Activated naive CD4-positive, alpha-beta T cell treated with anti-CD3 and anti-CD28 coated beads, Interleukin-2, amount 10 ng/mL, durations not matched to agents 7 days and 5 days (primary cell): ENCODE results near the gene SPEM3.
"Not testable (repeated sequence)": the region's sequence is repeated elsewhere in the genome, so short reads cannot be mapped to it uniquely, and the experiment has no call there.

Experiments used
- CTCF ChIA-PET: fragments of 350-600 bp; sonication (Branson Sonifier 250); formaldehyde crosslinking; loops from one replicate; lab custom pipeline; 2021; ENCODE audit warnings: antibody characterized with exemption; lab: Charles Lee
- DNase-seq: peaks from one replicate; pipeline ENCODE4 v3.0.0-alpha.2; 2020
- H3K27ac Mint-ChIP-seq: one replicate; pipeline ENCODE4 v1.8.0; 2021; ENCODE audit warnings: mild to moderate bottlenecking, moderate library complexity, mixed read lengths
- H3K27me3 Mint-ChIP-seq: one replicate; pipeline ENCODE4 v1.8.0; 2021; ENCODE audit warnings: mild to moderate bottlenecking, mixed read lengths
- H3K36me3 Mint-ChIP-seq: one replicate; pipeline ENCODE4 v1.8.0; 2021; ENCODE audit warnings: mixed read lengths
- H3K4me1 Mint-ChIP-seq: one replicate; pipeline ENCODE4 v1.8.0; 2021; ENCODE audit warnings: mixed read lengths
- H3K4me3 Mint-ChIP-seq: one replicate; pipeline ENCODE4 v1.8.0; 2021; ENCODE audit warnings: mild to moderate bottlenecking, moderate library complexity, mixed read lengths
- H3K9me3 Mint-ChIP-seq: one replicate; pipeline ENCODE4 v1.8.0; 2021; ENCODE audit warnings: mixed read lengths

SPEM3 gene

DNA sequence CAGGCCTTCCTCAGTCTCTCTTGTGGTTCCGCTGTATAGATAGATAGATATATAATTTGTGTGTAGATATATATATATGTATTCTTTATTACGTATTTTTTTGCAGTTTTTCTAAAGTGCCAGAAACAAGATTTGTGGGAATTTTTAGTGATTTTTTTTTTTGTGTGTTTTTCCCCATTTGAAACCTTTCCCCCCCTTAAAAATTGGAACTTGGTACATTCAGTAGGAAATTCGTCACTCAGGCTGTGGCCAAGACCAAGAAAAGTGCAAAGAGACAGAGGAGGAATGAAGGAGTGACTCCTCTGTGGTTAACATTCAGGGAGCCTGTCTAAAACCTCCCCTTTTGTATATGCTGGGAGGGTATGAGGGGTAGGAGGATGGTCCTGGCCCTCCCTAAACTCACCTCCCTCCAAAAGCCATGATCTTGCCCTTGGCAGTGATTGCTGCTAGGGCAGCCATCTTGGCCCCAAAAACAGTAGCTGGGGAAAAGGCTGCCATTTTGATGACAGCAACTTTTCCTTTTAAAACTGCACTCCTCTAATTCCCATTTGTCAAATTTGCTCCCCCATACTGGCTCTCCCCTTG is 31.4 kb downstream of the SPEM3 start:
- H3K36me3 Mint-ChIP-seq = peaks cover 38% of the 10 kb centered on the region
- CTCF ChIA-PET = no interaction called here
- H3K9me3 Mint-ChIP-seq = no peaks in the 10 kb centered on the region
- H3K4me1 Mint-ChIP-seq = peaks cover 25% of the 10 kb centered on the region
- no peak overlapping the region for H3K27ac Mint-ChIP-seq
- no peaks in the 10 kb centered on the region for H3K27me3 Mint-ChIP-seq
- no peak overlapping the region for H3K4me3 Mint-ChIP-seq
- no peak for DNase-seq

GRCh38 chr17:7460850-7461660 is 32.4 kb downstream of the SPEM3 start:
- CTCF ChIA-PET = interaction anchor here (1.5 kb wide), 1 partner anchor 100 kb away, joined by 4 read pairs; the partner anchor contains the start of gene SENP3
- H3K27me3 Mint-ChIP-seq = no peaks in the 10 kb centered on the region
- H3K4me3 Mint-ChIP-seq = no peak overlapping the region
- H3K36me3 Mint-ChIP-seq = peaks cover 36% of the 10 kb centered on the region
- H3K4me1 Mint-ChIP-seq = peaks cover 21% of the 10 kb centered on the region
- no peak for DNase-seq
- H3K27ac Mint-ChIP-seq = no peak overlapping the region
- H3K9me3 Mint-ChIP-seq = no peaks in the 10 kb centered on the region

DNA sequence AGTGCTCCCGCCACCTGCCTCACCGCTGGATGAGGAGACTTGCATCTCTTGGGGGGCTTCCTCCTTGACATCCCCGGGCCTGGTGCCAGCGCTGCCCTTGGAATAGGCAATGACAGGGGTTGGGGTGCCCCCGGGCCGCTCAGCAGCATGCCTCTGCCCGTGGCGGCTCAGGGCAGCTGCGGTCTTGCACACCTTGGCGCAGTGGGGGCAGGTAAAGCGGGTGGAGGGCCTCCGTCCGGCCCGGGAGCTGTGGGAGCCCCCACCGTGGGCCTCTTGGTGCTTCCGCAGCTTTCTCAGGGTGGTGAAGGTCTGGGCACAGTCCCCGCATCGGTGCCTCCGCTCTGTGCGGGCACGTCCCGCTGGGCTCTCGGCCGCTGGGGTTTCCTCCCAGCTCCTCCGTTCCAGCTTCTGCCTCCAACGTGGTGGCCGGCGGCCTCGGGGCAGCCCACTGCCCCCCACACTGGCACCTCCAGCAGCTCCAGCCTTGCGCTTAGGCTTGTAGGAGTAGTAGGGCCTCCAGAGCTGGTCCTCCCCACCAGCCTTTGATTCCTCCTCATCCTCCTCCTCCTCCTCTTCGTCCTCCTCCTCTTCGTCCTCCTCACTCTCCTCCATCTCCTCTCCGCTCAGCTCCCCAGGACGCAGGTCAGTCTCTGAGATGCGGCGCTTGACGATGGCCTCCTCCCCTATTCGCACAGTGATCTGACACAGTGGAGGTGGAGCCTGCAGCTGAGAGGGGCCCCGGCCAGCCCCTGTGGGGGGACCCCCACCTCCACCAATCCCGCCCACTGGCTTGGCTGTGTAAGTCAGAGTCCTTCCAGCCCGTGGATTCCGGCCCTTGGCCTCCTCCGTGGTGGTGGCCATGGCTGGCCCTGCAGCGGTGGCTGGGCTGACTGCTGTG is 34.1 kb downstream of the SPEM3 start:
- Mint-ChIP-seq H3K27ac (no peak overlapping the region), H3K4me1 (peaks cover 13% of the 10 kb centered on the region), H3K27me3 (no peaks in the 10 kb centered on the region), H3K9me3 (no peaks in the 10 kb centered on the region), H3K4me3 (no peak overlapping the region), H3K36me3 (peaks cover 37% of the 10 kb centered on the region)
- no peak for DNase-seq
- CTCF ChIA-PET = interaction anchor here (1.0 to 1.5 kb wide), 2 partner anchors 98 to 441 kb away, joined by 3 to 4 read pairs; partner anchors contain the start of gene SENP3

DNA sequence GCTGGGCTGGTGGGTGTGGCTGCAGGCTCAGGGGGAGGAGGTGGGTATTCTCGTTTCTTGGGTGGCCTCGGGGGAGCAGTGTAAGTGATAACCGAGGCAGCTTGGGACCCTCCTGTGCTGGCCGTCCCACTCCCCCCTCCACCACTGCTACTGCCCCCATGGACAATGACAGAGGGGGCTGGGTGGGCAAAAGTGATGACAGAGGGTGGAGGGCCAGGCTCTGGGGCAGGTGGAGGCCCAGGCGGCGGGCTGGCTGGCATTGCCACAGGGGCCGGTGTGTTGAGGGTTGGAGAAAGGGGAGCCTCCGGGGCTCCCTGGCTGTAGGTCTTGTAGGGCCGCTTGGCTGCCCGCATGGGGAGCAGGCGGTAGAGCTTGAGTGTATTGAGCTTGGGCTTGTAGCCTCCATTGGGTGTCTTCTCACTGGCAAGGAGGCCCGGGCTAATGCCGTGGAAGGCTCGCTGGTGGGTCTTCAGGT is 34.8 kb downstream of the SPEM3 start:
- peaks cover 12% of the 10 kb centered on the region for H3K4me1 Mint-ChIP-seq
- H3K27ac Mint-ChIP-seq = no peak overlapping the region
- CTCF ChIA-PET = no interaction called here
- H3K36me3 Mint-ChIP-seq = peaks cover 37% of the 10 kb centered on the region
- no peak for DNase-seq
- no peak overlapping the region for H3K4me3 Mint-ChIP-seq
- H3K9me3 Mint-ChIP-seq = no peaks in the 10 kb centered on the region
- H3K27me3 Mint-ChIP-seq = no peaks in the 10 kb centered on the region

- H3K27ac Mint-ChIP-seq = no peak overlapping the region
- DNase-seq = no peak
- H3K4me1 Mint-ChIP-seq = peaks cover 8% of the 10 kb centered on the region
- no peaks in the 10 kb centered on the region for H3K27me3 Mint-ChIP-seq
- no peaks in the 10 kb centered on the region for H3K9me3 Mint-ChIP-seq
- peaks cover 31% of the 10 kb centered on the region for H3K36me3 Mint-ChIP-seq
- H3K4me3 Mint-ChIP-seq = no peak overlapping the region
- CTCF ChIA-PET = no interaction called here
Observed at GRCh38 chr17:7464081-7464480, 35.4 kb downstream of the SPEM3 start.

- Mint-ChIP-seq H3K27ac (no peak overlapping the region), H3K4me3 (no peak overlapping the region), H3K36me3 (peaks cover 20% of the 10 kb centered on the region), H3K27me3 (no peaks in the 10 kb centered on the region), H3K4me1 (peaks cover 6% of the 10 kb centered on the region), H3K9me3 (no peaks in the 10 kb centered on the region)
- no peak for DNase-seq
- CTCF ChIA-PET = interaction anchor here (1.3 kb wide), 1 partner anchor 95 kb away, joined by 3 read pairs; no protein-coding TSS in a partner anchor
Observed at GRCh38 chr17:7465597-7466275, 37.1 kb downstream of the SPEM3 start.

DNA sequence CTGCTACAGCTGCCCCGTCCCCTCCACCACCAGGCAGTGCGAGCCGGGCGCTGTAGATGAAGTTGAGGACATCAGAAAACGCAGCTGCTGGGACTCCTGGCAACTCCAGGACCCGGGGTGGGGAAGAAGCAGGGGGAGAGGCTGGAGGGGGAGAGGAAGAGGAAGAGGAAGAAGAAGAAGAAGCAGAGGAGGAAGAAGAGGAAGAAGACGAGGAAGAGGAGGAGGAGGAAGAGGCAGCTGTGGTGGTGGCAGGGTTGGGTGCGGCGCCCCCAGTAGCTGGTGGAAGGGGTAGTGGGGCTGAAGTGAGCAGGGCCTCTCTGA is 37.6 kb downstream of the SPEM3 start:
- no peak overlapping the region for H3K27ac Mint-ChIP-seq
- H3K36me3 Mint-ChIP-seq = peaks cover 17% of the 10 kb centered on the region
- H3K4me3 Mint-ChIP-seq = no peak overlapping the region
- DNase-seq = no peak
- H3K4me1 Mint-ChIP-seq = peaks cover 8% of the 10 kb centered on the region
- CTCF ChIA-PET = interaction anchor here (1.3 kb wide), 1 partner anchor 94 kb away, joined by 3 read pairs; no protein-coding TSS in a partner anchor
- H3K9me3 Mint-ChIP-seq = no peaks in the 10 kb centered on the region
- H3K27me3 Mint-ChIP-seq = no peaks in the 10 kb centered on the region

DNA sequence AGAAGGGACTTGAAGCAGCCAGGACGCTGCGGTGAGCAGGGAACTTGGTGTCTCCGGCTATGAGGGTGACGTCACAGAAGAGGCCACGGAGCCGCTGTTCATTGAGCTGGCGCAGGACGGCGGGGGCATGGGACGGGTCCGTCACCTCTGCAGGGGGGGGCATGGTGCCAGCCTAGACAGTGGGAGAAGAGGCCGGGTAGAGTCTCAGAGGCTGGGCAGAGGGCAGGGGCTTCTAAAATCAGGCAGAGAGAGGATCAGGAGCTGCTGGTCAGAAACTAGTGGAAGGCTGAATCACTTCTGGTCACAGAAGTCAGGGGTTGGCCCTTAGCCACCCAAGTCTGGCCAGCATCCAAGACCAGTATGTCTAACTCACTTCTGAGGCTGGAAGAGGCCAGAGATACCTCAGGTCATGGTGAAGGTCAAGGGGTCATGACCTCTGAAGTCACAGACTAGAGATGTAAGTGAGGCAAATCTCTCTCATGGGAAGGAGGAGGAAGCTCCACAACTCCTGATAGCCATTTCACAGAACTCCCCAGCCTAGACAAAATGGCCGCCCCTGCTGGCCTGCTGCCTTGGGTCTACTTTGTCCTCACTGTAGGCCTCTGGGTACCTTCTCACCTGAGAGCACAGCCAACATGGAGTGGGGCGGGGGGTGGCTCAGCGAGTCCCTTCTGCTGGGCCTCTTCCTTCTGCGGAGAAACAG is 38.1 kb downstream of the SPEM3 start:
- CTCF ChIA-PET = interaction anchor here (1.3 kb wide), 1 partner anchor 94 kb away, joined by 3 read pairs; no protein-coding TSS in a partner anchor
- peaks cover 15% of the 10 kb centered on the region for H3K36me3 Mint-ChIP-seq
- H3K27ac Mint-ChIP-seq = no peak overlapping the region
- no peaks in the 10 kb centered on the region for H3K27me3 Mint-ChIP-seq
- no peak for DNase-seq
- H3K9me3 Mint-ChIP-seq = no peaks in the 10 kb centered on the region
- no peak overlapping the region for H3K4me3 Mint-ChIP-seq
- peaks cover 13% of the 10 kb centered on the region for H3K4me1 Mint-ChIP-seq

- DNase-seq = no peak
- Mint-ChIP-seq H3K27me3 (no peaks in the 10 kb centered on the region), H3K27ac (no peak overlapping the region), H3K4me3 (no peak overlapping the region), H3K36me3 (peaks cover 15% of the 10 kb centered on the region), H3K4me1 (peaks cover 18% of the 10 kb centered on the region), H3K9me3 (no peaks in the 10 kb centered on the region)
- CTCF ChIA-PET = no interaction called here
Observed at GRCh38 chr17:7467498-7467897, 38.8 kb downstream of the SPEM3 start.

DNA sequence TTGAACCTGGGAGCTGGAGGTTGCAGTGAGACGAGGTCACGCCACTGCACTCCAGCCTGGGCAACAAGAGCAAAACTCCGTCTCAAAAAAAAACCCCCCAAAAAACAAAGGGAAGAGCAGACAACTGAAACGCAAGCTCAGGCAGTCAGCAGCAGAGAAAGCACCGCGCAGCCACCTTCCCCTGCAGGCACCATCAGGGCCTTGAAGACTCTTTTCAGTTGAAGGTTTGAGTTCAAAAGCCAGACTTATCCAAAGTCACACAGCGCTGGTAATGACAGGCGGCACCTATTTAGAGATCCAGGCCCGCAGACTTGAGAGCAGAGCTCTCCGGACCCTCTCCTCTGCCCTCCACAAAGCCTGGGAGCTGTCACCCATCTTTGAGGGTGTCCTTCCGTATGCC is 39.6 kb downstream of the SPEM3 start:
- no peak for DNase-seq
- no peak overlapping the region for H3K4me3 Mint-ChIP-seq
- H3K36me3 Mint-ChIP-seq = peaks cover 12% of the 10 kb centered on the region
- CTCF ChIA-PET = no interaction called here
- no peaks in the 10 kb centered on the region for H3K27me3 Mint-ChIP-seq
- no peaks in the 10 kb centered on the region for H3K9me3 Mint-ChIP-seq
- peaks cover 18% of the 10 kb centered on the region for H3K4me1 Mint-ChIP-seq
- H3K27ac Mint-ChIP-seq = no peak overlapping the region

DNA sequence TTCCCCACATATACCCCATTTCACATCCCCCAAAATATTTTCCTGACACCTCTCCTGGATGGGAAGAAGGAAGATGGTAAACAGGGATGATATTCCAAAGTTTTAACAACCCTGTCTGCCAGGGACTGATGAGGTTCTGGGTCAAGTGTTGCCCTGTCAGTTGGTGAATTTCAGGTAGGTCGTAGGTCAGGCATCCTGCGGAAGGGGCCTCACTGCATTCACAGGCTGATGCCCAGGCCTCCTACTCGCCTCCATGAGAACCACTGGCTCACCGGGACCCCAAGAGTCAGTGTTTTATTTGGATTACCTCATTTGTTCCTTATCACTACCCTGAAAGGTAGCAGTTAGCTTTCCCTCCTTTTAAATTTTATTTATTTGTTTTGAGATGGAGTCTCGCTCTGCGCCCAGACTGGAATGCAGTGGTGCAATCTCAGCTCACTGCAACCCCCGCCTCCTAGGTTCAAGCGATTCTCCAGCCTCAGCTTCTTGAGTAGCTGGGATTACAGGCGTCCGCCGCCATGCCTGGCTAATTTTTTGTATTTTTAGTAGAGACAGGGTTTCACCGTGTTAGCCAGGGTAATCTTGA is 40.2 kb downstream of the SPEM3 start:
- Mint-ChIP-seq H3K36me3 (peaks cover 8% of the 10 kb centered on the region), H3K4me3 (no peak overlapping the region), H3K4me1 (peaks cover 22% of the 10 kb centered on the region), H3K27ac (no peak overlapping the region), H3K27me3 (no peaks in the 10 kb centered on the region), H3K9me3 (no peaks in the 10 kb centered on the region)
- no peak for DNase-seq
- CTCF ChIA-PET = no interaction called here

DNA sequence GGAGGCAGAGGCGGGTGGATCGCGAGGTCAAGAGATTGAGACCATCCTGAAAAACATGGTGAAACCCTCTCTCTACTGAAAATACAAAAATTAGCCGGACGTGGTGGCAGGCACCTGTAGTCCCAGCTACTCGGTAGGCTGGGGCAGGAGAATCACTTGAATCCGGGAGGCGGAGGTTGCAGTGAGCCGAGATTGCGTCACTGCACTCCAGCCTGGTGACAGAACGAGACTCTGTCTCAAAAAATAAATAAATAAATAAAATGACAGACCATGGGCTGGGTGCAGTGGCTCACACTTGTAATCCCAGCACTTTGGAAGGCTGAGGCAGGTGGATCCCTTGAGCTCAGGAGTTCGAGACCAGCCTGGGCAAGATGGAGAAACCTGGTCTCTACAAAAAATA is 41.2 kb downstream of the SPEM3 start:
- H3K36me3 Mint-ChIP-seq, DNase-seq, H3K27ac Mint-ChIP-seq, H3K27me3 Mint-ChIP-seq, H3K9me3 Mint-ChIP-seq, CTCF ChIA-PET, H3K4me3 Mint-ChIP-seq: not testable (repeated sequence)
- H3K4me1 Mint-ChIP-seq = peaks cover 22% of the 10 kb centered on the region

GRCh38 chr17:7470457-7470973 is 41.9 kb downstream of the SPEM3 start:
- CTCF ChIA-PET, H3K27ac Mint-ChIP-seq, H3K4me3 Mint-ChIP-seq: not testable (repeated sequence)

More at GRCh38 chr17:7470457-7470973, 41.9 kb downstream of the SPEM3 start:
- not testable (repeated sequence) for H3K9me3 Mint-ChIP-seq, DNase-seq, H3K27me3 Mint-ChIP-seq, H3K36me3 Mint-ChIP-seq
- H3K4me1 Mint-ChIP-seq = peaks cover 22% of the 10 kb centered on the region
